Peyer's patch (tissue), 4 donors: ENCODE measurements around the gene TEKT3.

Experiments used
- CTCF ChIP-seq, 6 experiments: fragments of 450-650 bp in 4 of 6; fragments of 200-600 bp in 2 of 6; sonication (generic) in 1 of 6; IDR thresholded peaks; one replicate each; pipeline ENCODE4 v1.5.1; 2017 to 2019; ENCODE audit warnings: antibody characterized with exemption in 6 of 6, mild to moderate bottlenecking in 3 of 6, moderate library complexity in 1 of 6
- POLR2A ChIP-seq, 2 donors: fragments of 450-650 bp; IDR thresholded peaks; one replicate each; pipeline ENCODE4 v1.5.1; 2017; ENCODE audit warnings: antibody characterized with exemption in 2 of 2, mild to moderate bottlenecking in 2 of 2, moderate library complexity in 2 of 2

- TF ChIP-seq CTCF (IDR thresholded peaks at IDR 0.05) (no peak), POLR2A (IDR thresholded peaks at IDR 0.05) (no peak)
Measured at GRCh38 chr17:15341966-15342365, 569 bp upstream of the TEKT3 start.
